ENCODE data around the gene DOCK1. TPM values are rescaled to one million over a fixed set of nuclear protein-coding genes. Genes with fewer than 3 reads are reported as not detected.
"Not testable (repeated sequence)": the region's sequence is repeated elsewhere in the genome, so short reads cannot be mapped to it uniquely, and the experiment has no call there.

The DOCK1 gene
- polyA plus RNA-seq, 1 experiment: 37.9 TPM

GRCh38 chr10:126880926-126881325 is 24.3 kb upstream of the DOCK1 start:
- Histone ChIP-seq H3K27me3 (ENCODE audit: control insufficient read depth, insufficient read depth, low read length) (no peaks in the 10 kb centered on the region), H3K4me3 (ENCODE audit: low read depth, low read length) (no peak overlapping the region), H3K9me3 (ENCODE audit: control insufficient read depth, insufficient read depth, low read length) (no peaks in the 10 kb centered on the region), H3K27ac (ENCODE audit: low read depth, low read length) (no peak overlapping the region)
- POLR2A ChIA-PET: no interaction called here
- no peak for TF ChIP-seq CTCF (IDR thresholded peaks at IDR 0.05; ENCODE audit: low read depth, low read length)
- CTCF ChIA-PET: no interaction called here
- DNase-seq (ENCODE audit: low read depth, low spot score): no peak

DNA sequence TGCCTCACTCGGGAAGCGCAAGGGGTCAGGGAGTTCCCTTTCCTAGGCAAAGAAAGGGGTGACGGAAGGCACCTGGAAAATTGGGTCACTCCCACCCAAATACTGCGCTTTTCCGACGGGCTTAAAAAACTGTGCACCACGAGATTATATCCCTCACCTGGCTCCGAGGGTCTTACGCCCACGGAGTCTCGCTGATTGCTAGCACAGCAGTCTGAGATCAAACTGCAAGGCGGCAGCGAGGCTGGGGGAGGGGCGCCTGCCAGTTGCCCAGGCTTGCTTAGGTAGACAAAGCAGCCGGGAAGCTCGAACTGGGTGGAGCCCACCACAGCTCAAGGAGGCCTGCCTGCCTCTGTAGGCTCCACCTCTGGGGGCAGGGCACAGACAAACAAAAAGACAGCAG is 23.2 kb upstream of the DOCK1 start:
- CTCF ChIA-PET; POLR2A ChIA-PET; H3K9me3 ChIP-seq (ENCODE audit: control insufficient read depth, insufficient read depth, low read length); H3K27me3 ChIP-seq (ENCODE audit: control insufficient read depth, insufficient read depth, low read length); H3K4me3 ChIP-seq (ENCODE audit: low read depth, low read length); DNase-seq (ENCODE audit: low read depth, low spot score); H3K27ac ChIP-seq (ENCODE audit: low read depth, low read length): not testable (repeated sequence)

GRCh38 chr10:126888436-126888835 is 16.8 kb upstream of the DOCK1 start:
- H3K27ac ChIP-seq (ENCODE audit: low read depth, low read length); CTCF ChIA-PET; POLR2A ChIA-PET; DNase-seq (ENCODE audit: low read depth, low spot score); H3K27me3 ChIP-seq (ENCODE audit: control insufficient read depth, insufficient read depth, low read length); H3K9me3 ChIP-seq (ENCODE audit: control insufficient read depth, insufficient read depth, low read length); H3K4me3 ChIP-seq (ENCODE audit: low read depth, low read length): not testable (repeated sequence)

GRCh38 chr10:126889421-126889820 is 15.8 kb upstream of the DOCK1 start:
- Histone ChIP-seq H3K9me3 (ENCODE audit: control insufficient read depth, insufficient read depth, low read length) (no peaks in the 10 kb centered on the region; the same call in 1 of the 2 replicates), H3K27me3 (ENCODE audit: control insufficient read depth, insufficient read depth, low read length) (peaks cover 3% of the 10 kb centered on the region), H3K27ac (ENCODE audit: low read depth, low read length) (no peak overlapping the region), H3K4me3 (ENCODE audit: low read depth, low read length) (no peak overlapping the region)
- POLR2A ChIA-PET: no interaction called here
- no peak for DNase-seq (ENCODE audit: low read depth, low spot score)
- TF ChIP-seq CTCF (IDR thresholded peaks at IDR 0.05; ENCODE audit: low read depth, low read length): no peak
- CTCF ChIA-PET: no interaction called here

DNA sequence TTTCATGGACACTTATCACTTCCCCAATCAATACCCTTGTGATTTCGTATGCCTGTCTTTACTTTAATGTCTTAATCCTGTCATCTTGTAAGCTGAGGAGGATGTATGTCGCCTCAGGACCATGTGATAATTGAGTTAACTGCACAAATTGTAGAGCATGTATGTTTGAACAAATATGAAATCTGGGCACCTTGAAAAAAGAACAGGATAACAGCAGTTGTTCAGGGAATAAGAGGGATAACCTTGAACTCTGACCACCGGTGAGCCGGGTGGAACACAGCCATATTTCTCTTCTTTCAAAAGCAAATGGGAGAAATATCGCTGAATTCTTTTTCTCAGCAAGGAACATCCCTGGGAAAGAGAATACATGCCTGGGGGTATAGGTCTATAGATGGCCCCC is 14.4 kb upstream of the DOCK1 start:
- H3K27me3 ChIP-seq (ENCODE audit: control insufficient read depth, insufficient read depth, low read length); DNase-seq (ENCODE audit: low read depth, low spot score); CTCF ChIA-PET; H3K27ac ChIP-seq (ENCODE audit: low read depth, low read length); H3K9me3 ChIP-seq (ENCODE audit: control insufficient read depth, insufficient read depth, low read length); H3K4me3 ChIP-seq (ENCODE audit: low read depth, low read length); POLR2A ChIA-PET: not testable (repeated sequence)

DNA sequence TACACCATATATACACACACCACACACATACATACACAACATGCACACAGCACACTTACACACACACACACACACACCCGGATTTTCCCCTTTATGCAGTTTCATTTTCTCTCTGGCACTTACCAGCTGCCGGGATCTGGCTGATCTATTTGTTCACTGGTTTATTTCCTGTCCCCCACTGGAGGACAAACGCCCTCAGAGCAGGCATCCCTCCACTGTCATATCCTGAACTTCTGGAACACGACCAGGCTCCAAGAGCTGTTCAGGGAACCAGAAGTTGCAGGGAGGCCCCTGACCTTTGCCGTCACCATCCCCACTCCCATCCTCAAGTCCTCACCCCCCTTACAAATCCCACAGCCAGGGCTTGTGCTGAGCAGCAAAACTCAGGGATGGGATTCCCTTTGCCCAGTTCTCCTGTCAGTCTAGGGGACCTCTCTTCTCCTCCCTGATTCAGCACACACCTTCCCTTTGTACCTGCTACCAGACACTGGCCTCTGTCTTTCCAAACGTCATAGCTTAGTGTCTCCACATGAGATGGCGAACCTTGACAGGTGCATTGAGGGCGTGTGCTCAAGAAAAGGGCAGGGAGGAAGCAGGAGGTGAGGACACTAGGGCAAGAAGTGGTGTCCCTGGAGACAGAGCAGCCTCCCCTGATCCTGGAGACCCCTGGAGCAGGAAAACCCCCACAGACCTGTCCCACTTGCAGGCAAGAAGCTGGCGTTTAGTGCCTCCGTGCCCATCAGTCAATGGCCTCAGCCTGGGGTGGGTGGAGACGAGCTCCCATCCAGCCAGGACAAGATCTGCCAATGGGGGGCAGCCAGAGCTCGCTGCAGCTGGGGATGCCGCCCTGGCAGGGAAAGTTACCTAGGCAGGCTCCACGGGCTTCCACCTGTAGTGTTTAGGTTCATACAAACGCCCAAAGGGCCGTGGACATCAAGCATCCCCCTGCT is 12.7 kb upstream of the DOCK1 start:
- no peak for TF ChIP-seq CTCF (IDR thresholded peaks at IDR 0.05; ENCODE audit: low read depth, low read length)
- ChIA-PET POLR2A (no interaction called here), CTCF (no interaction called here)
- no peak overlapping the region for H3K27ac ChIP-seq (ENCODE audit: low read depth, low read length)
- peaks cover 3% of the 10 kb centered on the region for H3K27me3 ChIP-seq (ENCODE audit: control insufficient read depth, insufficient read depth, low read length)
- H3K9me3 ChIP-seq (ENCODE audit: control insufficient read depth, insufficient read depth, low read length): peaks cover 8% of the 10 kb centered on the region
- no peak for DNase-seq (ENCODE audit: low read depth, low spot score)
- H3K4me3 ChIP-seq (ENCODE audit: low read depth, low read length): no peak overlapping the region; the same call in 1 of the 2 replicates

All from AG04450 (cell line).